GM12872 (cell line): Measurements from ENCODE around the gene CCDC60.

Experiments
- CTCF ChIP-seq: IDR thresholded peaks from 3 replicates; pipeline ENCODE4 v1.5.1; 2011; ENCODE audit warnings: low read depth, mild to moderate bottlenecking, low read length, moderate library complexity; ENCODE audit not compliant: insufficient read depth

The CCDC60 gene

DNA sequence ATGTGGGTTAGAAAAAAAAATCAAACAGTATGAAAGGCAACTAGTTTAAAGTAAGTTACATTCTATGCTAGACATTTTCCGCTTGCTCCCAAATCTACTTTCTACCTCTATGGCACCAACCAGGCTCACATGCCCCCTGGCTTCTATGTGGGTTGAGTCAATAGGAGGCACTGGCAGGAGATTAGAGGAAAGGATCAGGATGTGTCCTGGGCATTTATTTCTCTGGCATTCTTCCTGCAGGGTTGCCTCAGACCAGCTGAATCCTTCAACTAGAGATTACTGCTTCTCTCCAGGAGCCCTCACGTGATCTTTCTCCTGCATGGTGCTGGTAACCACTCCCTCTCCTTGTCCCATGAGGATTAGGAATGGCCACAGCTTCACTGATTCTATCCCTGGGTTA, 14.9 kb upstream of the CCDC60 start:
- TF ChIP-seq CTCF, result no peak

DNA sequence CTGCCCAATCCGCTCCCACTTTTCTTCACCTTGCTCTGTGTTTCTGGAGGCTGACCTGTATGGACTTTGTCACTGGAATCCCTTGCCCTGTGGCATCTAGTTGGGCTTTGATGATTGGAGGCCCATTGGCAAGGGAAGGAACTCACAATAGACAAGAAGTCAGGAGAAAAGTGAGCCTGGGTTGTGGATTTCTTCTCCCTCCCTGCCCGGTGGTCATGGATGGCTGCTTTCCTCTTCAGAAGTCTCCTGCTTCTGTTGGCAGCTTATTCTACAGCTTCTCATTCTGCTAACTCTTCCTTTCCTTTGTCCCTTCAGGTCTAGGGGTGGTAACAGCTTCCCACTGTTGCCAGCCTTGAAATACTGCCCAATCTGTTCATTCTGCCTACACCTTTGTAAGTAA, 13.9 kb upstream of the CCDC60 start:
- no peak for TF ChIP-seq CTCF

GRCh38 chr12:119322301-119322723, 12.2 kb upstream of the CCDC60 start:
- no peak for TF ChIP-seq CTCF

- TF ChIP-seq CTCF, result no peak
Measured at GRCh38 chr12:119325813-119326212, 8.7 kb upstream of the CCDC60 start.

GRCh38 chr12:119326341-119326740, 8.2 kb upstream of the CCDC60 start:
- no peak for TF ChIP-seq CTCF

DNA sequence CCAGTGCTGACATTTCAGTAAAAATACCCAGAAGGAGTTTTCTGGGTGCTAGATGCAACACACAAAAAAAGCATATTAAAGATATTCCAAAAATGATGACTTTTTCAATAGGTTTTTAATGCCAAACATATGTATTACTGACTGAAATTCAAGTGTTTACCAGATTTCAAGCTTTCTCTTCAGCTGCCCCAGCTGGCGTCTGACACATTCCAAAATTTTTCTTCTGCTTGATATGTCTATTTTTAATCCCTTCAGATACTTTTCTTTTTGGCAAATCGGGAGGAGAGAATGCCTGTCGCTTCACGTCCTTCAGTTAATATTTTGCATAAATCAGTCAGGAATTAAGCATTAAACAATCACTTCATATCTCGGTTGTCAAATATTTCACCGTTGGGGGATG, 7.1 kb upstream of the CCDC60 start:
- TF ChIP-seq CTCF, result no peak

DNA sequence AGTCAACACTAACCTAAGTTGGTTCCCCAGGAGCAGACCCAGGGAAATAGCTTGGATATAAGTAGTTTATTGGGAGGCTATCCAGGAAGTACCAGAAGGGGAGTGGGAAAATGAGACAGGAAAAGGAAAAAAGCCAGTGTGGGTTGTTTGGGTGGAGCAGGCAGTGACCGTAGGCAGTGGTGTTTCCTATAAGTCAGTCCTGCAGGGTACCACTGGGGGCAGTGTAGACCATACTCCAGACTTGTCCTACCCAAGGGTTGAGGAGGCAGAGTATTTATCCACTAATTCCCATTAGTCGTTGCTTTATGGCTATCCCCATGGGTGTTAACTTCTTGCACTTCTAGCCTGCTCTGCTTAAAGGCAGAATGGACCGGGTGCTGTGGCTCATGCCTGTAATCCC, 6.4 kb upstream of the CCDC60 start:
- TF ChIP-seq CTCF, result peak; percentile 62

GRCh38 chr12:119338593-119339363, 4.2 kb downstream of the CCDC60 start:
- TF ChIP-seq CTCF, result no peak
